Measurements from ENCODE around the gene CD2AP.

- TF ChIP-seq RARB (CRISPR knock-in tag; IDR thresholded peaks at IDR 0.05) (no peak), ZNF565 (CRISPR knock-in tag; conservative IDR thresholded peaks at IDR 0.05; ENCODE audit: low read depth) (no peak), PATZ1 (CRISPR knock-in tag; IDR thresholded peaks at IDR 0.05; ENCODE audit: borderline replicate concordance) (no peak), TCF4 (CRISPR knock-in tag; IDR thresholded peaks at IDR 0.05; ENCODE audit: borderline replicate concordance) (no peak), POU6F1 (CRISPR knock-in tag; IDR thresholded peaks at IDR 0.05; ENCODE audit: borderline replicate concordance, low read depth) (no peak), ZFP30 (CRISPR knock-in tag; IDR thresholded peaks at IDR 0.05) (no peak)
These were observed 650 bp upstream of the CD2AP start for GRCh38 chr6:47476781-47477496.

Measured in SK-N-SH treated with all-trans-retinoic acid at 6 μM for 48 hours (cell line).